Body of pancreas (tissue), 4 donors: Measurements from ENCODE around the gene CPNE5. TPM values are rescaled to one million over a fixed set of nuclear protein-coding genes. Genes with fewer than 3 reads are reported as not detected.

Experiments used
- ATAC-seq: fragments of 150-250 bp; one replicate; pipeline ENCODE4 v1.9.1; 2016
- DNase-seq, 4 donors: peaks; one replicate each; pipeline ENCODE4 v3.0.0-alpha.2; 2019
- H3K27ac ChIP-seq, 4 donors: fragments of 200-600 bp; sonication (generic); 1 replicate in 3 of 4; 2 replicates in 1 of 4; pipeline versions ENCODE4 v1.5.1 to v1.6.1; 2016 to 2019; ENCODE audit warnings: mild to moderate bottlenecking in 1 of 4, mixed read lengths in 1 of 4, moderate library complexity in 1 of 4
- H3K27me3 ChIP-seq, 2 donors: fragments of 200-600 bp; sonication (generic); one replicate each; pipeline ENCODE4 v1.6.0; 2016; ENCODE audit warnings: mild to moderate bottlenecking in 1 of 2
- H3K36me3 ChIP-seq, 2 donors: fragments of 200-600 bp; sonication (generic); replicated peaks in 1 of 2; 2 replicates each; pipeline ENCODE4 v1.5.1; 2016; ENCODE audit warnings: low read depth in 2 of 2; ENCODE audit not compliant: insufficient read depth in 1 of 2
- H3K4me1 ChIP-seq: fragments of 200-600 bp; sonication (generic); one replicate; pipeline ENCODE4 v1.6.0; 2016
- H3K4me3 ChIP-seq, 2 donors: fragments of 200-600 bp; sonication (generic); 1 replicate in 1 of 2; 2 replicates in 1 of 2; pipeline ENCODE4 v1.5.1; 2016 to 2019
- H3K9me3 ChIP-seq, 3 donors: fragments of 200-600 bp; sonication (generic); 1 replicate in 2 of 3; 2 replicates in 1 of 3; pipeline ENCODE4 v1.5.1; 2016
- POLR2A ChIP-seq, 3 donors: fragments of 450-650 bp; IDR thresholded peaks; one replicate each; pipeline ENCODE4 v1.6.1; 2016; ENCODE audit warnings: antibody characterized with exemption in 3 of 3, mild to moderate bottlenecking in 2 of 3
- WGBS, 2 donors: methylation state at CpG; one replicate each; pipeline ENCODE4 v1.1.5; 2017; 5-methylcytosine and 5-hydroxymethylcytosine counted together
- intact Hi-C: fragments of 100-400 bp; cut with DNase I; formaldehyde crosslinking; loops from one replicate; pipeline ENCODE4 v1.15.1; 2023
- total RNA-seq, 2 donors: library from RNA; depleted of rRNA; stranded (reverse); fragments of >200 nt; gene quantifications; one replicate each; pipeline ENCODE4 v1.1.0, GENCODE V29; 2016
- TF ChIP-seq, protein P1 (sequence below), 7 experiments: fragments of 450-650 bp in 4 of 7; fragments of 200-600 bp in 3 of 7; sonication (generic) in 3 of 7; IDR thresholded peaks; one replicate each; pipeline ENCODE4 v1.5.1; 2016 to 2019; ENCODE audit warnings: antibody characterized with exemption in 7 of 7

CPNE5 gene
- total RNA-seq, 2 donors from 2014 or later, result 0.78 TPM; not detected in 1

DNA sequence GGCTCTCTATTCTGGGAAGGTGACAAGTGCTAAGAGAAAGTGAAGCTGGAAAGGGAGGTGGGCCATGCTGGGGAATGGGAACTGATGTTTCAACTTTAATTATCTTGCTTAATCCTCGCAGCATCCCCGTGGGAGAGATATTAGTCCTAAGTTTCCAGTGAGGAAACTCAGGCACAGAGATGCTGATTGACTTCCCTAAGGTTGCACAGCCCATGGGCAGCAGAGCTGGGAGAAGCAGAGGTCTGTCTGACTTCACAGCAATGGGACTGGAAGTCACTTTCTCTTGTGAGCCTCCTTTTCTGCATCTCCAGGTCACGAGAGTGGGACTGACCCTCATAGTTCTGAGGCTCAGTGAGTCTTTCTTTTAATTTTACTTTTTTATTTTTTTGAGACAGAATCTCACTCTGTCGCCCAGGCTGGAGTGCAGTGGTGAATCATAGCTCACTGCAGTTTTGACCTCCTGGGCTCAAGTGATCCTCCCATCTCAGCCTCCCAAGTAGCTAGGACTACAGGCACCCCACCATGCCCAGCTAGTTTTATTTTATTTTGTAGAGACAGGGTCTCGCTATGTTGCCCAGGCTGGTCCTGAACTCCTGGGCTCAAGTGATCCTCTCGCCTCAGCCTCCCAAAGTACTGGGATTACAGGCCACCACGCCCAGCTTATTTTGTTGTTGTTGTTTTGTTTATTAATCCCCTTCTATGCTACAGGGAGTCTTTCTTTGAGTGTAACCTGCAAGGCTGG is 139.0 kb downstream of the CPNE5 start:
- H3K36me3 ChIP-seq, result no peaks in the 10 kb centered on the region
- no peak overlapping the region for H3K4me3 ChIP-seq
- no peak for TF ChIP-seq POLR2A (IDR thresholded peaks at IDR 0.05)
- TF ChIP-seq, protein P1, sequence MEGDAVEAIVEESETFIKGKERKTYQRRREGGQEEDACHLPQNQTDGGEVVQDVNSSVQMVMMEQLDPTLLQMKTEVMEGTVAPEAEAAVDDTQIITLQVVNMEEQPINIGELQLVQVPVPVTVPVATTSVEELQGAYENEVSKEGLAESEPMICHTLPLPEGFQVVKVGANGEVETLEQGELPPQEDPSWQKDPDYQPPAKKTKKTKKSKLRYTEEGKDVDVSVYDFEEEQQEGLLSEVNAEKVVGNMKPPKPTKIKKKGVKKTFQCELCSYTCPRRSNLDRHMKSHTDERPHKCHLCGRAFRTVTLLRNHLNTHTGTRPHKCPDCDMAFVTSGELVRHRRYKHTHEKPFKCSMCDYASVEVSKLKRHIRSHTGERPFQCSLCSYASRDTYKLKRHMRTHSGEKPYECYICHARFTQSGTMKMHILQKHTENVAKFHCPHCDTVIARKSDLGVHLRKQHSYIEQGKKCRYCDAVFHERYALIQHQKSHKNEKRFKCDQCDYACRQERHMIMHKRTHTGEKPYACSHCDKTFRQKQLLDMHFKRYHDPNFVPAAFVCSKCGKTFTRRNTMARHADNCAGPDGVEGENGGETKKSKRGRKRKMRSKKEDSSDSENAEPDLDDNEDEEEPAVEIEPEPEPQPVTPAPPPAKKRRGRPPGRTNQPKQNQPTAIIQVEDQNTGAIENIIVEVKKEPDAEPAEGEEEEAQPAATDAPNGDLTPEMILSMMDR (IDR thresholded peaks at IDR 0.05), result no peak
- no peak for ATAC-seq
- H3K4me1 ChIP-seq, result peaks cover 3% of the 10 kb centered on the region
- no peak overlapping the region for H3K27ac ChIP-seq
- 83 to 90% methylated on average over 7 of the region's 7 CpGs for WGBS, 2 donors
- no peaks in the 10 kb centered on the region for H3K27me3 ChIP-seq
- H3K9me3 ChIP-seq, result no peaks in the 10 kb centered on the region
- DNase-seq, result no peak
- intact Hi-C loops, result no loop called here

DNA sequence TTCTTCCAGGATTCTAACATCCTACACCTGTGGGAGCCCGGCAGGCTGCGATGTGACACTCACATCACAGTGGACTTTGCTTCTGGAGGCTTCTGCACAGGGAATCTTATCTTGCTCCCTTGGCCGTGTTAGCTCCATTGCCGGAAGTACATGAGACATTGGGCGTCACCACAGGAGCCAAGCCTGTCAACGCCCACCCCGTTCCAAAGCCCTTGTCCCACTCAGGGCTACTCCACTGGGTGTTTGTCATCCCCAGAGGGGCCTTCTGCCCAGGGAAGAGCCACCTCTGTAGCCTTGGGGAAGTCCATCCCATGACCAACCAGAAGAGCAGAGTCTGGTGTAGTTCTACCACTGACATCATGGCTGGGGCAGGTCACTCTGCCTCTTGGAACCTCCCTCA is 139.9 kb downstream of the CPNE5 start:
- Histone ChIP-seq H3K27ac (no peak overlapping the region), H3K27me3 (no peaks in the 10 kb centered on the region), H3K9me3 (no peaks in the 10 kb centered on the region), H3K4me3 (no peak overlapping the region), H3K36me3 (no peaks in the 10 kb centered on the region), H3K4me1 (peaks cover 8% of the 10 kb centered on the region)
- intact Hi-C loops, result no loop called here
- DNase-seq (no peak), ATAC-seq (no peak)
- no peak for TF ChIP-seq POLR2A (IDR thresholded peaks at IDR 0.05)
- TF ChIP-seq, protein P1 (IDR thresholded peaks at IDR 0.05), result no peak
- 47 to 69% methylated on average over 5 to 7 of the region's 7 CpGs for WGBS, 2 donors

DNA sequence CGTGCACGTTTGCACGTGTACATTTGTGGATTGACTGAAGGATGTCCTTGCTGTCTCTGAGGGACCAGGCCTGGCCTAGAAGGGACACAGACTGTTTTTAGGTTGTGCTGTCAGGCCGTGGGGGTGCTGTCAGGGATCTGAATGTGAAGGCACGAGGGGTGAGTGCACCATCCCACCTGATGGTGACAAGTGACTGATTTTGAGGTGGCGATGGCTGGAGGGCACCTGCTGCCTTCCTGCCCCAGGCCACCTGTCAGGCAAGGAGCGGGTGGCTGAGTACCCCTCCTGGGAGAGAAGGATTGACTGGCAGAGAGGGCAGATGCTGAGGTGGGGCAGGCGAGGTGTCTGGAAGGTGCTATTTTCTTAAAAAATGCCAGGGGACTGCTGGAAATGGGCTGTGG is 140.4 kb downstream of the CPNE5 start:
- H3K4me1 ChIP-seq, result peaks cover 8% of the 10 kb centered on the region
- intact Hi-C loops, result no loop called here
- no peak for TF ChIP-seq POLR2A (IDR thresholded peaks at IDR 0.05)
- TF ChIP-seq, protein P1 (IDR thresholded peaks at IDR 0.05), result no peak
- no peak overlapping the region for H3K4me3 ChIP-seq
- H3K27ac ChIP-seq, result no peak overlapping the region
- H3K27me3 ChIP-seq, result no peaks in the 10 kb centered on the region
- no peaks in the 10 kb centered on the region for H3K36me3 ChIP-seq
- DNase-seq (no peak), ATAC-seq (no peak)
- WGBS, 2 donors, result 82 to 83% methylated on average over 8 of the region's 8 CpGs
- no peaks in the 10 kb centered on the region for H3K9me3 ChIP-seq

DNA sequence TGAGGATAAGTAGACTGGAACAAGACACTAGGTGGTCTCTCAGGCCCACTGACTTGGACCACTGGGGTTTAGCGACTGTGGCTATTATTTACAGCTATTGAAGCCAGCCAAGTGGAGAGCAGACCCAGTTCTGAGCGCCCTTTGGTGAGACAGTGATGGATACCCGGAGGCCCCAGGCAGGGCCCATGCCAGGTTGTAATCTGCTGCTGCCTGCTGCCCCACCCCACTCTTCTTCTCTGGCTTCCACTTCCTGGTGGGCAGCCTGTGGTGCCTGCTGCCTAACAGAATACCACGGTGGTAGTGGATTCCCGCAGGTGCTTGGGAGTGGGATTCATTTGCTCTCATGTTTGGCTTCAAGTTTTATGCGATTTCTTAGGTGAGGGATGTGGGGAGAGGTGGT is 141.0 kb downstream of the CPNE5 start:
- H3K4me1 ChIP-seq, result peaks cover 9% of the 10 kb centered on the region
- H3K4me3 ChIP-seq, result no peak overlapping the region
- no peak for ATAC-seq
- no peaks in the 10 kb centered on the region for H3K27me3 ChIP-seq
- TF ChIP-seq, protein P1 (IDR thresholded peaks at IDR 0.05), result no peak
- TF ChIP-seq POLR2A (IDR thresholded peaks at IDR 0.05), result no peak
- H3K27ac ChIP-seq, result no peak overlapping the region
- DNase-seq, result no peak
- H3K9me3 ChIP-seq, result no peaks in the 10 kb centered on the region
- intact Hi-C loops, result no loop called here
- 80 to 94% methylated on average over 3 to 6 of the region's 6 CpGs for WGBS, 2 donors
- H3K36me3 ChIP-seq, result no peaks in the 10 kb centered on the region

DNA sequence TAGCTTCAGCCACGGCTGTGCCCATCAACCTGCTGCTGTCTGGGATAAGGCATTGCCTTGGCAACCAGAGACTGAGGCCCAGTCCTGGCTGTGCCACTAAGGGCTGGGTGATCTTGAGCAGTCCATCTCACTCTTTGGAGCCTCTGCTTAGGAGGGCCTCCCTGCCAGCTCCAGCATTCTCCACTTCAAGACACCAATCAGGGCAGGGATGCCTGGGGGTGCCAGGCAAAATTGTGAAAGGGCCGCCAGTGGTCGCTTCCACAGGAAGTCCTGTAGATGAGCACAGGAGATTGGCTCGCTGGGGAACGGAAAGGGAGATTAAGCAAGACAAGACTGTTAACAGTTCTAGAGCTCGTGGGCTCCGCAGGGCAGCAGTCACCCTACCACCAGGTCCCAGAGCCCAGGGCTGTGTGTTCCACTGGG is 141.8 kb downstream of the CPNE5 start, which contains the start of gene RAB44:
Gene RAB44, plus strand, starts transcription at position 346 of the 423 bp plus-strand sequence. CDS start 6,410 bp downstream, outside the sequence.
- H3K4me1 ChIP-seq, result peaks cover 16% of the 10 kb centered on the region
- DNase-seq (no peak), ATAC-seq (no peak)
- no peaks in the 10 kb centered on the region for H3K9me3 ChIP-seq
- H3K36me3 ChIP-seq, result no peaks in the 10 kb centered on the region
- no peaks in the 10 kb centered on the region for H3K27me3 ChIP-seq
- no peak within 1 kb of the TSS for H3K4me3 ChIP-seq
- WGBS, 2 donors, result 88 to 93% methylated on average over 7 of the region's 7 CpGs
- TF ChIP-seq, protein P1 (IDR thresholded peaks at IDR 0.05), result no peak
- TF ChIP-seq POLR2A (IDR thresholded peaks at IDR 0.05), result no peak
- H3K27ac ChIP-seq, result no peak within 1 kb of the TSS
- intact Hi-C loops, result no loop called here
